Activated T-cell treated with anti-CD3 and anti-CD28 coated beads, Interleukin-2, amount 50 U/mL, for 48 hours (primary cell): ENCODE results near the gene NPBWR2.

Experiments used
- DNase-seq, 2 experiments: peaks; one replicate each; pipeline ENCODE4 v3.0.0-alpha.2; 2020

NPBWR2 gene

DNA sequence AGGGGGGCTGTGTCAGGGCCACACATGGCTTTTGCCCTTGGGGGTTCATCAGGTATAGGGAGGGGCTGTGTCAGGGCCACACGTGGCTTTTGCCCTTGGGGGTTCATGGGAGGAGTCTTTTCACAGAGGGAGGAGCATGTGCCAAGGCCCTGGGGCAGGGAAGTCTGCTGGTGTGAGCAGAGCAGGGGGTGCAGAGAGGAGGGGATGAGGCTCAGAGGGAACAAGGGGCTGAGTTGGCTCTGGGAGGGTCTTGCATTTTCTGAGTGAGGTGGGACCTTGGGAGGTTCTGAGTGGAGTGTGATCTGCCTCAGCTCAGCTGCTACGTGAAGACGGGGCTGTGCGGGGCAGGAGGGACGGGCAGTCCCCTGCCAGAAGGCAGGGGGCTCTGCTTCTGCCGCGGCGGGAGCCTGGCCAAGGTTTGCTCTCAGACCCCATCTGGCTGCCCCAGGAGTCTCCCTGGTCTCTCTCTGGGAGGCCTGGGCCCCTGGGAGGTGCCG, 51.9 kb downstream of the NPBWR2 start:
- DNase-seq: no peak

DNA sequence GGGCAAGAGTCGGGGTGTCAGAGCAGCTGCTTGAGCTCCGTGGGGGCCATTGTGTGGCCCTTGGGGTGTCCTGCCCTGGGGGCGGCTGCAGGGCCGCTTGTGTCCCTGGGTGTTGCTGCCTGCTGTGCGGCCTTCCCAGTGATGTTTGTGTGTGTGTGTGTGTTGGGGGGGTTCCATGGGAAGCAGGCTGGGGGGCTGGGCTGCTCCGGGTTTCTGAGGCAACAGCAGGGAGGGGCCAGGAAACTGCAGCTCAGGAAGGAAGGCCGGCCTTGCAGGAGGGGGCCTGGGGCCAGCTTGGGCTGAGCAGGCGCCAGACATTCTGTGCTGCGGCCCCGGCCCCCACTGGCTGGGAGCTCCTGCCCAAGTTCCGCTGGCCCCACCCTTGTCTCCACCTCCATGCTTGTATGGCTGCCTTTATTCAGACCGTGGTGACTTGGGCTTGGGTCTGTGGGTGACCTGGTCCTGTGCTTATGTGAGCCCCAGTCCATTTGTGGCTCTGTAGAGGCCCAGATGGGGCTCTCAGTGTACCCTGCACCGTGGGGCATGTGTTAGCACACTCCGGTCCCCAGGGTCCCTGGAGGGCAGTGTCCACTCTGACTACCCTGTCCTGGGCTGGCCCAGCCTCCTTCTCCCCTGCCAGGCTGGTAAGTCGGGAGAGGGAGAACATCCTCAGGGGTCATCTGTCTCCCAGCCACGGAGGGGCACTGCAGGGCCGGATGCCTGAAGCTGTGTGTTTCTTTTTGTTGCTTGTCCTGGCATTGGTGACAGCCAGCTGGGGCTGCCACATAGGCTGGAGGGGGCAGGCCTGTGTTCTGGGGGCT, 53.3 kb downstream of the NPBWR2 start:
- DNase-seq: no peak
